ENCODE measurements around the gene EFCAB9.
"Not testable (repeated sequence)": the region's sequence is repeated elsewhere in the genome, so short reads cannot be mapped to it uniquely, and the experiment has no call there.

EFCAB9 gene

GRCh38 chr5:172188033-172188892 lies 5.7 kb upstream of the EFCAB9 start, which contains the start of gene STK10:
STK10 (minus strand) TSS chr5:172188224; CDS start chr5:172188042, 182 bp downstream.
- peak; percentile 92 for DNase-seq

- DNase-seq, result peak; percentile 46
Measured at GRCh38 chr5:172188893-172189692, 4.9 kb upstream of the EFCAB9 start.

- no peak for DNase-seq
Measured at GRCh38 chr5:172189693-172190296, 4.2 kb upstream of the EFCAB9 start.

DNA sequence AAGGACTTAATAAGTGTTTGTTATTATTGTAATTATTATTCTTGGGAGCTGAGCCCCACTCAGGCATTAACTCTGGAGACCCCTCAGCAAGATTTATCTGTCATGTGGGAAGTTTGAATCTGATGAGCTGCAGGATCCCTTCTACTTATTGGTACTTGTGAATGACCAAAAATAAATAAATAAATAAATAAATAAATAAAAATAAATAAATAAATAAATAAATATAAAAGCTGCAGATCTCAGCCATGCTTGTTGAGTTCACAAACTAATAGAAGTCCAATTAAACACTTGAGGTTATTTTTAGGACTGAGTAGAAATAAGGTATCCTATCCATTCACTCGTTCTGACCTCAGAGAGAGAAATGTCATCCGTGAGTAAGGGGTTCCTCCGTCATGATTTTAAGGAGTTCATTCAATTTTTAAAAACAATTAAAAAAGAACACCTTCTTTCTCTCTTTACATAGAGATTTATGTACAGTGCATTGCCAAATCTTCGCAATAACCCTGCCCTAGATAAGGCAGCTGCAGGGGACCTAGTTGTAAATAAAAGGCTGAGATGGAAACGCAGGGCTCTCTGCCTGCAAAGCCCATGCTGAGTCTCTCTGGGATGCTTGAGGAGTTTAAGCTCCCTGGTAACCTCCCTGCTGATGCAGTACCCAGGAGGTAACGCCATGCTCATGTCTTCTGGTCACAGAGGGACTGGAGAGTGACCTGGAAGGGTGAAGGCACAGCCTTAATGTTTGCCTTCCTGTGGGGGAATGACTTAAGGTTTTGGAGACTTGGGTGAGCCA lies 1.2 kb downstream of the EFCAB9 start:
- no peak for DNase-seq

- DNase-seq, result not testable (repeated sequence)
Measured at GRCh38 chr5:172197775-172198174, 3.8 kb downstream of the EFCAB9 start.

DNA sequence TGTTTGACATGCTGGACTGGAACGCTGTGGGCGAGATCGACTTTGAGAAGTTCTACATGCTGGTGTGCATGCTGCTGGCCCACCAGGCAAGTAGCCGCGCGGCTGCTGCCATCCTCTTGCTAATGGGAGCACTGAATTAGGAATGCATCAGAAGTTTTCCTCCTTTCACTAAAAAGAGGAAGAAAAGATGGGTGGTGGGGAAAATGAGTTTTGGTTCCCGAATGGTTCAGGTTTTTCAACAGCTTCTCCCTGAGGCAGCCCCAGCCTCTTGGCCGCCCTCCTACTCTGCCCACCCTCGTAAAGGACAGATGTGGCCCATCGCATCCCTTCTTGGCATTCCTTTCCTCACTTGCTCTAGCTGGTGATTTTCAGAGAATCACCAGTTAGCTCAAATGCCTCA lies 5.5 kb downstream of the EFCAB9 start:
- DNase-seq, result no peak

DNA sequence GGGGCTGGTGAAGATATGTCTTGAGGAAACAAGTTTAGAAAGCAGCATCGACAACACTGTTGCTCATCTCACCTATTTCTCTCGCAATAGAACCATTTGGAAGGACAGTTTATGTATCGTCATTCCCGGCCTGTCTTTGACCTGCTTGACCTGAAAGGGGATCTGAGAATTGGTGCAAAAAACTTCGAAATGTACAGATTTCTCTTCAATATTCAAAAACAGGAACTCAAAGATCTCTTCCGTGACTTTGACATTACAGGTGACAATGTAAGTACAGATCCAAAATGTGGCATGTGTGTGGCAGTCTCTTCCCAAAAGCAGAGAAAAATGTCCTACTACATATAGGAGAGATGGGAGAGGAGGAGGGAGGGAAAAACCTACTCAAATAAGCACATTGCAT lies 6.5 kb downstream of the EFCAB9 start:
- no peak for DNase-seq

DNA sequence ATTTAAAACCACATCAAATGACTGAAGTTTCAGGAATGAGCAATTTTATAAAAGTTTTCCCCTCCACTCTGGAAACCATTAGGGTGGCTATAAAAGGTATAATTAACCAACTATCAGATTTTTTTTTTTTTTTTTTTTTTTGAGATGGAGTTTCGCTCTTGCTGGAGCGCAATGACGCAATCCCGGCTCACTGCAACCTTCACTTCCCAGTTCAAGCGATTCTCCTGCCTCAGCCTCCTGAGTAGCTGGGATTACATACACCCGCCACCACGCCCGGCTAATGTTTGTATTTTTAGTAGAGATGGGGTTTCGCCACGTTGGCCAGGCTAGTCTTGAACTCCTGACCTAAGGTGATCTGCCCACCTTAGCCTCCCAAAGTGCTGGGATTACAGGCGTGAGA lies 12.0 kb downstream of the EFCAB9 start:
- DNase-seq, result not testable (repeated sequence)

- DNase-seq, result no peak
Measured at GRCh38 chr5:172207511-172207910, 13.5 kb downstream of the EFCAB9 start.

GRCh38 chr5:172209714-172210113 lies 15.7 kb downstream of the EFCAB9 start:
- no peak for DNase-seq

DNA sequence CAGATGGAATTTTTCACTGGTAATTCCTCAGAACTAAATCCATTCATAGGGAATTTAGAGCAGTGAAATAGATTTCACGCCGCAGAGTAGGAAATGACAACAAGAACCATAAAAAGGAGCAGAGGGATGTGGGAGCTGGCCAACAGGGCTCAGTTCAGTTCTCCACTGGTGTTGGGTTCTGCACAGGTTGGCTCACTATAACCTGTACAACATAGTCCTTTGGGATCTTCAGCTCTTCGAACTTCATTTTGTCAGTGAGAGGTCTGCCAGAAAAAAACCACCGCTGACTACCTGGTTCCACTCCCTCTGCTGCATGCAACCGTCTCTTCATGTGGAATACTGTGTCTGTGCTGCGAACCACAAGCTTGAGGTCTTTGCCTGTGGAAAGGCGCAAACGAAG lies 17.7 kb downstream of the EFCAB9 start:
- DNase-seq, result no peak

GRCh38 chr5:172213126-172213525 lies 19.2 kb downstream of the EFCAB9 start:
- no peak for DNase-seq

- no peak for DNase-seq
Measured at GRCh38 chr5:172216345-172216744, 22.4 kb downstream of the EFCAB9 start.

DNA sequence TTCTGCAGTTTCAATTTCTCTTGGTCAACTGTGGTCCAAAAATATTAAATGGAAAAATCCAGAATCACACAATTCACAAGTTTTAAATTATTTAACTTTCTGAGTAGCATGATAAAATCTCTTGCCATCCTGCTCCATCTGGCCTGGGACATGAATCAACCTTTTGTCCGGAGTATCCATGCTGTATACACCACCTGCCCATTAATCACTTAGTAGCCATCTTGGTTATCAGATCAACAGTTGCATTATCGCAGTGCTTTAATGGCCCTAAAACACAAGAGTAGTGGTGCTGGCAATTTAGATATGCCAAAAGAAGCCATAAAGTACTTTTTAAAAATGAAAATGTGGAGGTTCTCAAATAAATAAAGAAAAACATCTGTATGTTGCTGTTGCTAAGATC lies 25.3 kb downstream of the EFCAB9 start:
- DNase-seq, result no peak

- DNase-seq, result no peak
Measured at GRCh38 chr5:172223901-172224873, 30.2 kb downstream of the EFCAB9 start.

- no peak for DNase-seq
Measured at GRCh38 chr5:172224996-172225395, 31.0 kb downstream of the EFCAB9 start.

DNA sequence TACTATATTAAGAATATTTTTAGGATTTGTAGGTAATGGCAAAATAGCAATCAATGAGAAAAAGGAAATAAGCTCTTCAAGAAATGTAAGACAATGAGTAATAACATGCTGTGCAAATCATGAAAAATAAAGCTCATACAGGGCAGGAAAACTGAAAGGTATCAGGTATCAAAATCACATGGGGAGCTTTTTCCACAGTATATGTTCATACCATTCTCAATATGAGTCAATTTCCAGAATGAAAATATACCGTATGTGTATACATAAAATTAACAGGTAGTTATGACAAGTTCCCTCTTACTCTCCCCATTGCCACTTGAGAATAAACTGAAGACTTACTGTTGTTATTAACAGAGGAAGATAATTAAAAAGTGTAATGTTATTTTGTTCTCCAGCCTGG lies 35.9 kb downstream of the EFCAB9 start:
- DNase-seq, result no peak

GRCh38 chr5:172234031-172234430 lies 40.1 kb downstream of the EFCAB9 start:
- no peak for DNase-seq

DNA sequence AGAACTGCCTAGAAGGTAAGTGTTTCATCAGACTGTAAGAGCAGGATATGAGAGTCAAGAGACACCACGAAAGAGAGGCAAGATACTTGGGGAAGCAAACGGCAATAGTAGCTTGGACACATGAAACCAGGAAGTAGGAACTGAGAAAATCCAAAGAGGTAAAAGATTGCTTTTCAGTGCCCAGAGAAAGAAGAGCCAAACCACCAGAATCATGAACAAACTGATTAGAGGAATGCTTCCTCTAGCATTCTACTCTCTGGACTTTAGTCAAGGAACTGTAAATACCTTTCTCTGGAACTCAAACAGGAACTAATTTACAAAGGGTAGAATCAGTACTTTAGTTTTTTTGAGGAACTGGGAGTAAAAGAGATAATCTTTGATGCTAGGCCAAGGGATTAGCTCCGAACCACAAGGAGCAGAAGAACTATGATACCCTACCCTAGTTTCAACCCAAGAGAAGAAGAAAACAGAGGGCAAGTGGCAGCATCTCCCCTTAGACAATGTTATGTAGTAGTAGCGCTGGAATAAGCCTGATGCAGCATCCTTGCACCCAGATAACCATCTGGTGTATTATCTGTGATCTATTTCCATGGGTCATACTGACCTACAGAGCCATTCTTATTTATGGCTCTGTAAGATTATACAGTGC lies 41.3 kb downstream of the EFCAB9 start:
- DNase-seq, result no peak
